ENCODE results near the gene ADAMTS17. TPM values are rescaled to one million over a fixed set of nuclear protein-coding genes. Genes with fewer than 3 reads are reported as not detected.

Gene ADAMTS17
- total RNA-seq, 1 experiment from 2014 or later, result 1.8 TPM

GRCh38 chr15:100346866-100347512 lies 5.2 kb upstream of the ADAMTS17 start (continued):
- TF ChIP-seq, protein P1, sequence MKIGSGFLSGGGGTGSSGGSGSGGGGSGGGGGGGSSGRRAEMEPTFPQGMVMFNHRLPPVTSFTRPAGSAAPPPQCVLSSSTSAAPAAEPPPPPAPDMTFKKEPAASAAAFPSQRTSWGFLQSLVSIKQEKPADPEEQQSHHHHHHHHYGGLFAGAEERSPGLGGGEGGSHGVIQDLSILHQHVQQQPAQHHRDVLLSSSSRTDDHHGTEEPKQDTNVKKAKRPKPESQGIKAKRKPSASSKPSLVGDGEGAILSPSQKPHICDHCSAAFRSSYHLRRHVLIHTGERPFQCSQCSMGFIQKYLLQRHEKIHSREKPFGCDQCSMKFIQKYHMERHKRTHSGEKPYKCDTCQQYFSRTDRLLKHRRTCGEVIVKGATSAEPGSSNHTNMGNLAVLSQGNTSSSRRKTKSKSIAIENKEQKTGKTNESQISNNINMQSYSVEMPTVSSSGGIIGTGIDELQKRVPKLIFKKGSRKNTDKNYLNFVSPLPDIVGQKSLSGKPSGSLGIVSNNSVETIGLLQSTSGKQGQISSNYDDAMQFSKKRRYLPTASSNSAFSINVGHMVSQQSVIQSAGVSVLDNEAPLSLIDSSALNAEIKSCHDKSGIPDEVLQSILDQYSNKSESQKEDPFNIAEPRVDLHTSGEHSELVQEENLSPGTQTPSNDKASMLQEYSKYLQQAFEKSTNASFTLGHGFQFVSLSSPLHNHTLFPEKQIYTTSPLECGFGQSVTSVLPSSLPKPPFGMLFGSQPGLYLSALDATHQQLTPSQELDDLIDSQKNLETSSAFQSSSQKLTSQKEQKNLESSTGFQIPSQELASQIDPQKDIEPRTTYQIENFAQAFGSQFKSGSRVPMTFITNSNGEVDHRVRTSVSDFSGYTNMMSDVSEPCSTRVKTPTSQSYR (CRISPR knock-in tag; IDR thresholded peaks at IDR 0.05), result no peak

- ChIA-PET POLR2A (no interaction called here), CTCF (interaction anchor here (1.1 kb wide), 1 partner anchor 212 kb away, joined by 3 read pairs; no protein-coding TSS in a partner anchor)
- H3K4me1 Mint-ChIP-seq, result peaks cover 11% of the 10 kb centered on the region
- no peak overlapping the region for H3K27ac Mint-ChIP-seq
- H3K27me3 Mint-ChIP-seq (ENCODE audit: low read depth), result peaks cover 68% of the 10 kb centered on the region
- H3K36me3 Mint-ChIP-seq, result no peaks in the 10 kb centered on the region
- H3K9me3 Mint-ChIP-seq, result peaks cover 3% of the 10 kb centered on the region; the same call in 1 of the 2 replicates
- ATAC-seq (no peak), DNase-seq (ENCODE audit: low spot score) (no peak)
- TF ChIP-seq, protein P2, sequence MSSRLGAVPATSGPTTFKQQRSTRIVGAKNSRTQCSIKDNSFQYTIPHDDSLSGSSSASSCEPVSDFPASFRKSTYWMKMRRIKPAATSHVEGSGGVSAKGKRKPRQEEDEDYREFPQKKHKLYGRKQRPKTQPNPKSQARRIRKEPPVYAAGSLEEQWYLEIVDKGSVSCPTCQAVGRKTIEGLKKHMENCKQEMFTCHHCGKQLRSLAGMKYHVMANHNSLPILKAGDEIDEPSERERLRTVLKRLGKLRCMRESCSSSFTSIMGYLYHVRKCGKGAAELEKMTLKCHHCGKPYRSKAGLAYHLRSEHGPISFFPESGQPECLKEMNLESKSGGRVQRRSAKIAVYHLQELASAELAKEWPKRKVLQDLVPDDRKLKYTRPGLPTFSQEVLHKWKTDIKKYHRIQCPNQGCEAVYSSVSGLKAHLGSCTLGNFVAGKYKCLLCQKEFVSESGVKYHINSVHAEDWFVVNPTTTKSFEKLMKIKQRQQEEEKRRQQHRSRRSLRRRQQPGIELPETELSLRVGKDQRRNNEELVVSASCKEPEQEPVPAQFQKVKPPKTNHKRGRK (CRISPR knock-in tag; IDR thresholded peaks at IDR 0.05; ENCODE audit: borderline replicate concordance), result no peak
- TF ChIP-seq, protein P1 (CRISPR knock-in tag; IDR thresholded peaks at IDR 0.05), result no peak
- TF ChIP-seq ZNF416 (CRISPR knock-in tag; IDR thresholded peaks at IDR 0.05) (no peak), SOX15 (CRISPR knock-in tag; IDR thresholded peaks at IDR 0.05) (no peak), CTCF (IDR thresholded peaks at IDR 0.05) (no peak), NR2C2 (CRISPR knock-in tag; IDR thresholded peaks at IDR 0.05) (no peak), EMX1 (CRISPR knock-in tag; IDR thresholded peaks at IDR 0.05) (no peak), IRF2 (CRISPR knock-in tag; IDR thresholded peaks at IDR 0.05; ENCODE audit: borderline replicate concordance, low read depth) (no peak)
- TF ChIP-seq, protein P3, sequence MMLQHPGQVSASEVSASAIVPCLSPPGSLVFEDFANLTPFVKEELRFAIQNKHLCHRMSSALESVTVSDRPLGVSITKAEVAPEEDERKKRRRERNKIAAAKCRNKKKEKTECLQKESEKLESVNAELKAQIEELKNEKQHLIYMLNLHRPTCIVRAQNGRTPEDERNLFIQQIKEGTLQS (CRISPR knock-in tag; conservative IDR thresholded peaks at IDR 0.05), result no peak
- TF ChIP-seq, protein P4, sequence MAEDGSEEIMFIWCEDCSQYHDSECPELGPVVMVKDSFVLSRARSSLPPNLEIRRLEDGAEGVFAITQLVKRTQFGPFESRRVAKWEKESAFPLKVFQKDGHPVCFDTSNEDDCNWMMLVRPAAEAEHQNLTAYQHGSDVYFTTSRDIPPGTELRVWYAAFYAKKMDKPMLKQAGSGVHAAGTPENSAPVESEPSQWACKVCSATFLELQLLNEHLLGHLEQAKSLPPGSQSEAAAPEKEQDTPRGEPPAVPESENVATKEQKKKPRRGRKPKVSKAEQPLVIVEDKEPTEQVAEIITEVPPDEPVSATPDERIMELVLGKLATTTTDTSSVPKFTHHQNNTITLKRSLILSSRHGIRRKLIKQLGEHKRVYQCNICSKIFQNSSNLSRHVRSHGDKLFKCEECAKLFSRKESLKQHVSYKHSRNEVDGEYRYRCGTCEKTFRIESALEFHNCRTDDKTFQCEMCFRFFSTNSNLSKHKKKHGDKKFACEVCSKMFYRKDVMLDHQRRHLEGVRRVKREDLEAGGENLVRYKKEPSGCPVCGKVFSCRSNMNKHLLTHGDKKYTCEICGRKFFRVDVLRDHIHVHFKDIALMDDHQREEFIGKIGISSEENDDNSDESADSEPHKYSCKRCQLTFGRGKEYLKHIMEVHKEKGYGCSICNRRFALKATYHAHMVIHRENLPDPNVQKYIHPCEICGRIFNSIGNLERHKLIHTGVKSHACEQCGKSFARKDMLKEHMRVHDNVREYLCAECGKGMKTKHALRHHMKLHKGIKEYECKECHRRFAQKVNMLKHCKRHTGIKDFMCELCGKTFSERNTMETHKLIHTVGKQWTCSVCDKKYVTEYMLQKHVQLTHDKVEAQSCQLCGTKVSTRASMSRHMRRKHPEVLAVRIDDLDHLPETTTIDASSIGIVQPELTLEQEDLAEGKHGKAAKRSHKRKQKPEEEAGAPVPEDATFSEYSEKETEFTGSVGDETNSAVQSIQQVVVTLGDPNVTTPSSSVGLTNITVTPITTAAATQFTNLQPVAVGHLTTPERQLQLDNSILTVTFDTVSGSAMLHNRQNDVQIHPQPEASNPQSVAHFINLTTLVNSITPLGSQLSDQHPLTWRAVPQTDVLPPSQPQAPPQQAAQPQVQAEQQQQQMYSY (CRISPR knock-in tag; IDR thresholded peaks at IDR 0.05), result no peak
- H3K4me3 Mint-ChIP-seq, result no peak overlapping the region
Observed at GRCh38 chr15:100345438-100345837, 3.7 kb upstream of the ADAMTS17 start.
